ENCODE measurements around the gene IL25.
"Not testable (repeated sequence)": the region's sequence is repeated elsewhere in the genome, so short reads cannot be mapped to it uniquely, and the experiment has no call there.

IL25 gene

GRCh38 chr14:23389871-23390270, 17.3 kb downstream of the IL25 start:
- not testable (repeated sequence) for DNase-seq (ENCODE audit: low read depth)

- no peak for DNase-seq (ENCODE audit: low read depth)
Observed at GRCh38 chr14:23392613-23393012, 20.0 kb downstream of the IL25 start.

- DNase-seq (ENCODE audit: low read depth), result no peak
Observed at GRCh38 chr14:23396126-23396525, 23.5 kb downstream of the IL25 start.

DNA sequence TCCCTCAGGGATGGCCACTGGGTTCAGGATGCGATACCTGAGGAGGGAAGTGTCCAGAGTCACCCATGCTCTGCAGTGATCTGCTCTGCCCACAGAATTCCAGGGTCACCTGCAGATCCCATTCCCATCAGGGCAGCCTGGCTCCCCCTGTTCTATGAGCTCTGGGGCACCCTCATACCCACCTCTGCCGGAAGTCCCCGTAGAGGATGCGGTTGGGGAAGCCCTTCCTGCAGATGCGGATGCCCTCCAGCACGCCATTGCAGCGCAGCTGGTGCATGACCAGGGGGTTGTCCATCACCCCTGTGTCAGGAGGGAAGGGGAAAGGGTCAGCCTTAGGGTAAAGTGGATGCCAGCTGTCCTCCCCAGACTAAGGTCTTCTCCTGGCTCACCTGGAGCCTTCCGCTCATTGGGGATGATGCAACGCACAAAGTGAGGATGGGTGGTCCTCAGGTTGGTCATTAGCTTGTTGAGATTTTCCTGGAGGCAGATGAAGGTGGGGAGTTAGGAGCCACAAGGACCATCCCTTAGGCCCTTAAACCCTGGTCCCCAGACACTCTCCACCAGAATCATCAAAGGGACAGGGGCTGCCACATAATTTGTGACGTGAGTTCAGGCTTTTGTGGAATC, 24.3 kb downstream of the IL25 start:
- DNase-seq (ENCODE audit: low read depth), result no peak

DNA sequence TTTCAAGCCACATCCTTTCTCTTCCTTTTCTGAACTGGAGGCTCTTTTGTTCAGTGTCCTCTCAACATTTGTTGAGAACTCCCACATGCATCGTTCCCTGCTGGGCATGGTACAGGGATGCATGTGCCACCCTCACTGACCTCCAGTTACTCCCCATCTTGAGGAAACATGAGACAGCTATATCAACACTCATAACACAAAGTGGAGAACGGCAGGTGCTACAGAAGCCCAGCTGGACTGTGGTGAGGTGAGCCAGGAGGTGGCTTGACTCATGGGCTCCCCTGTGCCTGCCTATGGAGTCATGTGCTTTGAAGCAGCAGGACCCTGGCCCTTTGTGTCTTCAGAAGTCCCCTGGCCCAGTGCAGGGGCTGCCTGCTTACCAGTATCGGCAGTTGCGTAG, 25.7 kb downstream of the IL25 start:
- DNase-seq (ENCODE audit: low read depth), result no peak

GRCh38 chr14:23399136-23399535, 26.5 kb downstream of the IL25 start:
- no peak for DNase-seq (ENCODE audit: low read depth)

GRCh38 chr14:23399591-23399990, 27.0 kb downstream of the IL25 start:
- DNase-seq (ENCODE audit: low read depth), result no peak

DNA sequence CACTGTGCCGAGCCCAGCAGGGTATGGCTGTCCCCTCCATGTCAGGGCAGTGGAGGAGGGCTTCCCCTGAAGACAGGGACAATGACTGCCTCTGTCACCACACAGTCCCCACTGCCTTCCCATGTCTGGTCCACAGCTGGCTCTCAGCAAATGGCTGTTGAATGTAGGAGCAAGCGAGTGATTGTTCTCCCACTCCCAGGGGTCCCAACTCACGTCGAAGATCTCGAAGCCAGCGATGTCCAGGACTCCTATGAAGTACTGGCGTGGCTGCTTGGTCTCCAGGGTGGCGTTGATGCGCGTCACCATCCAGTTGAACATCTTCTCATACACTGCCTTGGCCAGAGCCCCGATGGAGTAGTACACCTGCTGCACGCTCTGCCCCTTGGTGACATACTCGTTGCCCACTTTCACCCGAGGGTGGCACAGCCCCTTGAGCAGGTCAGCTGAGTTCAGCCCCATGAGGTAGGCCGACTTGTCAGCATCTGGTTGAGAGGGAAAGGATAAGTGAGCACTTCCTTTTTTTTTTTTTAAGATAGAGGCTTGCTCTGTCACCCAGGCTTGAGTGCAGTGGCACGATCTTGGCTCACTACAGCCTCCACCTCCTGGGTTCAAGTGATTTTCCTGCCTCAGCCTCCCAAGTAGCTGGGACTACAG, 28.0 kb downstream of the IL25 start:
- DNase-seq (ENCODE audit: low read depth), result not testable (repeated sequence)

DNA sequence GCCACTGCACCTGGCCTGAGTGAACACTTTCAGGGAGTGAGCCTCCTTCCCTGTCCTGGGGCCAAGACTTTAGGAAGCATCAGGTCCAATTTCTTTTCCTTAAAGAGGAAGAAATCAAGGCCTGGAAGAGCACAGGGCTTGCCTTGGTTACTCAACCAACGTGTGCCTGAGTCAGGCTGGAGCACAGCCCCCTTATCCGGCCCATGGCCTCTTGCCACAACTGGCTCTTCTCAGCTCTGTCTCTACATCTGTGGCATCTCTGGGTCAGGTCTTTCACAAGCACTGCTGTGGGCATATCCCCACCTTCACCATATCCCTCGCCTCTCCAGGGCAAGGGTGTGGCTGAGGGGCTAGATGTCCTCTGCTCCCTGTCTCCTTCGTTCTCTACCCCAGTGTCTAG, 28.7 kb downstream of the IL25 start:
- no peak for DNase-seq (ENCODE audit: low read depth)

DNA sequence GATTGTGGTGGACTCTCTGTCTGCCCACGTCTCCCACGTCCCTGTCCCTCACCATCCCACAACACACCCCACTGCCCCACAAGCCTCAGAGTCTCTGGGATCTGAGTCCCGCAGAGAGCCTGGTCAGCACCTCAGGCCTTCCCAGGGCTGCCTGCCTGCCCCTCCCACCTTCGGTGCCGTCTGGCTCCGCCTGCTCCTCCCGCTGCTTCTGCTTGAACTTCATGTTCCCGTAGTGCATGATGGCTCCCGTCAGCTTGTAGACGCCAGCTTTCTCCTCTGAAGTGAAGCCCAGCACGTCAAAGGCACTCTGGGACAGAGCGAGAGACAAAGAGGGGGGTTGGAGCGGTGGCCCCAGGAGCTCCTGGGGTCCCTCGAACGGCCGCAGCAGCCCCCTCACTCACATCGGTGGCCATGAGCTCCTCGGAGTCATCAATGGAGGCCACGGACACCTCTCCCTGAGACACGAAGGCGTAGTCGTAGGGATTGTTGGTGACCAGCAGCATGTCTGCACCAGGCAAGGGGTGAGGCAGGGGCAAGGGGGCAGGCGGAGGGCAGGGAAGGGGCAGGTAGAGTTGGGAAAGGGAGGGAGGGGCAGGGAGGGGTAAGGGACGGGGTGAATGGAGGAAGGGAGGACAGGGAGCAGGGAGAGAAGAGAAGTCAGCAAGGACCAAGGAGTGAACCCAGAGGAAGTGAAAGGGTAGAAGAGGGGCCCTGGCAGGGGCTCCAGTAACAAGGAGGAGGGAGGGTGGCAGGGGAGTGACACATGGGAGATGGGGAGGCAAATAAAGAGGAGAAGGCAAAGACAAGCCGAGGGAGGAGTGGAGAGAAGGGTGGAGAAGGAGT, 29.9 kb downstream of the IL25 start:
- no peak for DNase-seq (ENCODE audit: low read depth)

DNA sequence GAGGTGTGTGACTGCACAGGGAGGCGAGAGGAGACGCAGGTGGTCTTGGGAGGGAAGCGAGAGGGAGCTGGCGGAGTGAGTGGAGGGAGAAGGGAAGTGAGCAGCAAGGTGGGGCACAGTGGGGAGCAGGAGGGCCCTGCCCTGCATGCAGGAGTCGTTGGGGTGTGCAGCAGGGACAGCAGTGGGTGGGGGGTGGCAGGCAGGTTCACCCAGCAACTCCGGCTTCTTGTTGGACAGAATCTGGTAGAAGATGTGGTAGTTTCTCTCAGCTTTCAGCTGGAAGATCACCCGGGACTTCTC, 30.5 kb downstream of the IL25 start:
- DNase-seq (ENCODE audit: low read depth), result no peak

DNA sequence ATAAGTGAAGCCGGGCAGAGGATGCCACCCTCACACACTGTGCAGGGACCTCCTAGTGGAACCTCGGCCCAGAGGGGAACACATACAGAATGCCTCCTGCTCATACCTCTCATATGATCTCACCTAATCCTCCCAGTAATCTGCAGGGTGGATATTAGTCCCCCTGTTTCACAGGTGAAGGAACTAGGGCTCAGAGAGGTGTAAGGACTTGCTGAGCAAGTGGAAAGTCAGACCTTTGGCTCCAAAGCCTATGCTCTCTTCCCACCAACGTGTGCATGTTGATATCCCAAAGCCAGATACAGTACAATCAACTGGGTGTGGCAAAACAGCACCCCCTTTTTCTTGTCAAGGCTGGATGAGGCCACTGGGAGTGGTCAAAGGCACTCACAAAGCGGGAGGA, 31.3 kb downstream of the IL25 start:
- no peak for DNase-seq (ENCODE audit: low read depth)

DNA sequence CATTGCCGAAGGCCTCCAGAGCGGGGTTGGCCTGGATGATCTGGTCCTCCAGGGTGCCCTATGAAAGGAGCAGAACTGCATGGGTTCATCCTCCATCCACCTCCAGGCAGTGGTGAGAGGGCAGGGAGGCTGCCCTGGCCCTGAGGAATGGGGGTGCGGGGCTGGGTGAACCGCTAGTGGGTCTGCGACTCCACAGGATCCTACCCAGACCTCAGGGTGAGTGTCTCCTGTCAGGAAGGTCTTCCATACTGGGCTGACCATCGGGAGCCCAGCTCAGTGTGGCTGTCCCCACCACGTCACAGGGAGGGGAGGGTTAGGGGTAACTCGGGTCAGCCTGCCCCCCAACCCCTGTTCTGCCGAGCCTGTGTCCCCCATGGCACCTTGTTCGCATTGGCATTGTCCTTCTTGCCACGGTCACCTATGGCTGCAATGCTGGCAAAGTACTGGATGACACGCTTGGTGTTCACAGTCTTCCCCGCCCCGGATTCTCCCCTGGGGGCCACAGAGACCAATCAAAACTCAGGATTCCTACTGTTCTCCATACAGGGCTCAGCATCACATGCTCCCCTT, 31.8 kb downstream of the IL25 start:
- DNase-seq (ENCODE audit: low read depth), result no peak

DNA sequence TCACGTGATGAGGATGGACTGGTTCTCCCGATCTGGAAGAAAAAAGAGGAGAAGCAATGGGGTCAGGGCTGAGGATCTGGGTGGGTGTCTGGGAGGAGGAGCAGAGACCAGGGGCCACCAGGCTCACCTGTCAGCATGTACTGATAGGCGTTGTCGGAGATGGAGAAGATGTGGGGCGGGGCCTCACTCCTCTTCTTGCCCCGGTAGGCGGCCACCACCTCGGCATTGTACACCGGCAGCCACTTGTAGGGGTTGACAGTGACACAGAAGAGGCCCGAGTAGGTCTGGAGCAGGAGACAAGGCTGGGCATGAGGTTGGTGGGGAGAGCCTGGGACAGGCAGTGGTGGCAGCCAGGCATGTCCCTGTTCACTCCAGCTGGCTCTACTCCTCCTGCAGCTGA, 32.5 kb downstream of the IL25 start:
- DNase-seq (ENCODE audit: low read depth), result no peak

GRCh38 chr14:23405516-23406025, 33.0 kb downstream of the IL25 start:
- no peak for DNase-seq (ENCODE audit: low read depth)

DNA sequence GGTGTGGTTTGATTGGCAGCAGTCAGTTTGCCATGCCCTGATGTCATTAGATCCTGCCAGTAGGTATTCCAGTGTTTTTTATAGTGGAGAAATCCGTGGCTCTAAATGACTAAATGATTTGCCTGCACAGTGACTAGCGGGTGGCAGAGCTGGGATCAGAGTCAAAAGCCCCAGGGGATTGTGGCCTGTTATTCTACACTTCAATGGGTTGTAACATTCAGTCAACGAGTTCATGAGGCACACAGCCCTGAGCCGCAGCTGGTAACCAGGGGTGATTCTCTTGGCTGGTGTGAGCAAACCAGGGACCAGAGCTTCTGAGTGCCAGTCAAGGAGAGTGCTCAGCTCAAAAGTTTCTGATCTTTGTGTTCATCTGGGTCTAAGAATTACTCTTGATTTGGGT, 33.6 kb downstream of the IL25 start:
- no peak for DNase-seq (ENCODE audit: low read depth)

DNA sequence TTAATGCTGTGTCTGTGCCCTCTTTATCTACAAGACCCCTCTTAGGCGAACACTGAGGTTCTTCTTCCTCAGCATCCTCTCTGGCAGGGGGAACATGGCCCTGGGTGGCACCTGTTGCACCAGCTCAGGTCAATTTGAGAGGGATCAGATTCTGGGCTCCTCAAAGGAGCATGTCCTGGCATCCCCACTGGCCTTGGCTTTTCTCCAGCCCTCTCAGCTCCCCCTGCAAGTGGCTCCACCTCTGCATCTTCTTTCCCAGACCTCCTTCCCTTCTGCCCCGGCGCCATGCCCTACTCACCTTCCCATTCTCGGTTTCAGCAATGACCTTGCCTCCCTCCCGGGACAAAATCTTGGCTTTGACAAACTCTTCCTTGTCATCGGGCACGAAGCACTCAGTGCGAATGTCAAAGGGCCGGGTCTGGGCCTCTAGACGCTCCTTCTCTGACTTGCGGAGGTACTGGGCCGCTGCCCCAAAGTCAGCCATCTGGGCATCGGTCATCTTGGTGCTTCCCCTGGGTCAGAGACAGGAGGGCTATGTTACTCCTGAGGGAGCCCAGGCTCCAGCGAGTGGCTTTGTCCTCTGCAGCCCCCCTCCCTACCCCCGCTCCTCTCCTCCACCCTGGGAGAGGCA, 34.2 kb downstream of the IL25 start:
- no peak for DNase-seq (ENCODE audit: low read depth)

- DNase-seq (ENCODE audit: low read depth), result no peak
Observed at GRCh38 chr14:23407516-23408306, 35.1 kb downstream of the IL25 start, which contains the start of gene MYH6. Gene MYH6, minus strand, starts transcription at chr14:23408273. Its CDS starts 1,050 bp downstream, at chr14:23407223.

DNA sequence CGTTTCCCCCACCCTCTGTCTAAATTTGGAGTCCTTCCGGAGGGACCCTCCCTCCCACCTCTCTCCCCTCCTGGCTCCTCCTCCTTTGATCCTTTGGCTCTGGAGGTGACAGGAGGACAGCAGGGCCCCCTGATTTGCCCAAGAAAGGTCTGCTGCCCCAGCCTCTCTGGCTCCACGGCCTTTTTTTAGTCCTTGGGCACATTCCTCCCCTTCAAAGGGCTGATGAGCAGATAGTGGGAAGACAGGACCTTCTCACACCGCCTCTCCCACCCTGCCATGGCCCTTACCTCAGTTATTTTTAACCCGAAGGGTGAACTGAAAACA, 35.7 kb downstream of the IL25 start:
- no peak for DNase-seq (ENCODE audit: low read depth)

DNA sequence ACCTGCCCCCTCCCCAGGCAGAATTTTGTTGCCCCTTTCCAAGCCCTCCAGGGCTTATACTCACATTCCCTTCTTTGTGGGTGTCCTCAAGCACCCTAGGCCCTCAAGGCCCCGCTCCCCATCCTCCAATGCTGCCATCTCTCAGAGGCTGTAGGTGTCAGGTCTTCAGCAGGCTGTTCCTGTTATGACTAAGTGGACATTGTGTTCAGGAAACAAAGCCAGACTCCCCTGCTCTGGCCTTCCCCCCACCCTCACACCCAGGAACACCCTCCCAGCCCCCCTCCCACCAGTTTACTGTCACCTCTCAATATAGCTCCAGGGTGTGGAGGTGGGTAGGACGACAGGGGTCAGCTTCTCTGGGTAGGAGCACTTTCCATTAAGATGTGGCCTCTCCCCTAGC, 36.9 kb downstream of the IL25 start:
- DNase-seq (ENCODE audit: low read depth), result no peak

GRCh38 chr14:23409966-23410635, 37.5 kb downstream of the IL25 start:
- no peak for DNase-seq (ENCODE audit: low read depth)
